H9 (cell line): ENCODE results near the gene DHCR7. TPM values are rescaled to one million over a fixed set of nuclear protein-coding genes. Genes with fewer than 3 reads are reported as not detected.

Experiments
- DNase-seq: peaks from one replicate; pipeline ENCODE4 v3.0.0-alpha.2; 2017
- H2AFZ ChIP-seq: one replicate; pipeline ENCODE4 v1.6.1; 2013; ENCODE audit warnings: mild to moderate bottlenecking, low read length, control low read depth, moderate library complexity
- H2AK5ac ChIP-seq: 2 replicates; pipeline ENCODE4 v1.6.1; 2013; ENCODE audit warnings: low read length, control low read depth, mixed read lengths; ENCODE audit not compliant: insufficient read length
- H2BK120ac ChIP-seq: one replicate; pipeline ENCODE4 v1.6.1; 2013; ENCODE audit warnings: low read depth, mild to moderate bottlenecking, low read length, control low read depth, inconsistent platforms; ENCODE audit not compliant: poor library complexity, severe bottlenecking
- H2BK12ac ChIP-seq: 2 replicates; pipeline ENCODE4 v1.6.1; 2013; ENCODE audit warnings: low read length, control low read depth, mixed read lengths, low read depth; ENCODE audit not compliant: insufficient read length
- H2BK15ac ChIP-seq: 2 replicates; pipeline ENCODE4 v1.6.1; 2013; ENCODE audit warnings: low read depth, low read length, control low read depth
- H2BK20ac ChIP-seq: one replicate; pipeline ENCODE4 v1.6.1; 2013; ENCODE audit warnings: low read depth, mild to moderate bottlenecking, low read length, control low read depth, inconsistent platforms; ENCODE audit not compliant: poor library complexity, severe bottlenecking
- H2BK5ac ChIP-seq: 2 replicates; pipeline ENCODE4 v1.6.1; 2013; ENCODE audit warnings: low read length, control low read depth, mixed read lengths; ENCODE audit not compliant: insufficient read length
- H3K14ac ChIP-seq: 2 replicates; pipeline ENCODE4 v1.6.1; 2013; ENCODE audit warnings: low read length, control low read depth; ENCODE audit not compliant: insufficient read depth
- H3K18ac ChIP-seq: 2 replicates; pipeline ENCODE4 v1.6.1; 2013; ENCODE audit warnings: low read depth, mild to moderate bottlenecking, mixed read lengths, low read length, control low read depth; ENCODE audit not compliant: insufficient read length
- H3K23ac ChIP-seq: 2 replicates; pipeline ENCODE4 v1.6.1; 2013; ENCODE audit warnings: low read length, control low read depth, mixed read lengths, low read depth; ENCODE audit not compliant: insufficient read length
- H3K23me2 ChIP-seq: 2 replicates; pipeline ENCODE4 v1.6.1; 2013; ENCODE audit warnings: low read depth, mild to moderate bottlenecking, mixed read lengths, low read length, control low read depth; ENCODE audit not compliant: insufficient read length, poor library complexity, severe bottlenecking
- H3K27ac ChIP-seq: 2 replicates; pipeline ENCODE4 v1.5.1; 2013; ENCODE audit warnings: low read length, control low read depth, mixed read lengths, low read depth; ENCODE audit not compliant: insufficient read length
- H3K27me3 ChIP-seq: 2 replicates; pipeline ENCODE4 v1.6.1; 2013; ENCODE audit warnings: low read length, control low read depth, inconsistent platforms; ENCODE audit not compliant: insufficient read depth
- H3K4ac ChIP-seq: 2 replicates; pipeline ENCODE4 v1.6.1; 2013; ENCODE audit warnings: low read depth, mild to moderate bottlenecking, control low read depth, inconsistent platforms, low read length, moderate library complexity
- H3K4me1 ChIP-seq: 2 replicates; pipeline ENCODE4 v1.6.1; 2013; ENCODE audit warnings: low read length, control low read depth, inconsistent platforms; ENCODE audit not compliant: insufficient read depth
- H3K4me2 ChIP-seq: 2 replicates; pipeline ENCODE4 v1.6.1; 2013; ENCODE audit warnings: low read length, control low read depth, mixed read lengths; ENCODE audit not compliant: insufficient read length, insufficient read depth
- H3K56ac ChIP-seq: 2 replicates; pipeline ENCODE4 v1.6.1; 2013; ENCODE audit warnings: low read depth, mild to moderate bottlenecking, mixed read lengths, low read length, control low read depth; ENCODE audit not compliant: insufficient read length
- H3K79me1 ChIP-seq: 2 replicates; pipeline ENCODE4 v1.6.1; 2013; ENCODE audit warnings: low read depth, mild to moderate bottlenecking, moderate library complexity, low read length, control low read depth, inconsistent platforms; ENCODE audit not compliant: insufficient read depth, poor library complexity, severe bottlenecking
- H3K79me2 ChIP-seq: 2 replicates; pipeline ENCODE4 v1.6.1; 2013; ENCODE audit warnings: low read length, control low read depth, inconsistent platforms; ENCODE audit not compliant: insufficient read depth
- H3K9ac ChIP-seq: 2 replicates; pipeline ENCODE4 v1.6.1; 2013; ENCODE audit warnings: low read length, control low read depth, mixed read lengths; ENCODE audit not compliant: insufficient read length; ENCODE audit errors: extremely low read depth
- H3K9me3 ChIP-seq: one replicate; pipeline ENCODE4 v1.6.1; 2013; ENCODE audit warnings: low read depth, low read length, inconsistent platforms; ENCODE audit not compliant: control insufficient read depth
- H3T11ph ChIP-seq: one replicate; pipeline ENCODE4 v1.6.1; 2013; ENCODE audit warnings: mild to moderate bottlenecking, low read length, control low read depth, inconsistent platforms
- H4K20me1 ChIP-seq: one replicate; pipeline ENCODE4 v1.6.1; 2013; ENCODE audit not compliant: control insufficient read depth, insufficient read length, insufficient read depth
- H4K5ac ChIP-seq: 2 replicates; pipeline ENCODE4 v1.6.1; 2013; ENCODE audit warnings: low read depth, mild to moderate bottlenecking, mixed read lengths, low read length, control low read depth; ENCODE audit not compliant: insufficient read length
- H4K8ac ChIP-seq: replicated peaks from 2 replicates; pipeline ENCODE4 v1.6.1; 2013; ENCODE audit warnings: low read length, control low read depth, mixed read lengths, low read depth; ENCODE audit not compliant: insufficient read length
- H4K91ac ChIP-seq: 2 replicates; pipeline ENCODE4 v1.6.1; 2013; ENCODE audit warnings: low read depth, mild to moderate bottlenecking, moderate library complexity, mixed read lengths, low read length, control low read depth; ENCODE audit not compliant: insufficient read length
- H3K27ac Mint-ChIP-seq, 3 experiments: 2 replicates in 2 of 3; 3 replicates in 1 of 3; pipeline ENCODE4 v1.8.0; 2020 to 2021; ENCODE audit warnings: mixed read lengths in 3 of 3, mild to moderate bottlenecking in 1 of 3, moderate library complexity in 1 of 3
- H3K27me3 Mint-ChIP-seq: 2 replicates; pipeline ENCODE4 v1.8.0; 2021; ENCODE audit warnings: low read depth, mild to moderate bottlenecking, moderate library complexity, mixed read lengths
- H3K36me3 Mint-ChIP-seq, 3 experiments: 2 replicates in 2 of 3; 3 replicates in 1 of 3; pipeline ENCODE4 v1.8.0; 2020 to 2021; ENCODE audit warnings: low read depth in 3 of 3, mixed read lengths in 3 of 3; ENCODE audit not compliant: insufficient read depth in 1 of 3
- H3K4me1 Mint-ChIP-seq, 2 experiments: 2 replicates each; pipeline ENCODE4 v1.8.0; 2020; ENCODE audit warnings: mixed read lengths in 2 of 2
- H3K4me3 Mint-ChIP-seq, 2 experiments: 2 replicates in 1 of 2; 3 replicates in 1 of 2; pipeline ENCODE4 v1.8.0; 2020 to 2021; ENCODE audit warnings: mild to moderate bottlenecking in 2 of 2, mixed read lengths in 2 of 2, moderate library complexity in 1 of 2
- H3K9me3 Mint-ChIP-seq, 2 experiments: 2 replicates in 1 of 2; 3 replicates in 1 of 2; pipeline ENCODE4 v1.8.0; 2020; ENCODE audit warnings: mild to moderate bottlenecking in 2 of 2, mixed read lengths in 2 of 2, moderate library complexity in 1 of 2
- WGBS: extraction: QIAGEN DNeasy Blood & Tissue Kit; methylation state at CpG from one replicate; pipeline ENCODE4 v1.1.7; 2013; ENCODE audit warnings: missing lambda C conversion rate, low lambda C conversion rate, mixed read lengths; ENCODE audit not compliant: insufficient read length; ENCODE audit errors: extremely low coverage; 5-methylcytosine and 5-hydroxymethylcytosine counted together
- total RNA-seq: library from RNA; stranded (reverse); gene quantifications from 2 replicates; pipeline ENCODE4 v1.2.1, GENCODE V29; 2021
- TF ChIP-seq, protein P1 (sequence below): fragments of 200-600 bp; sonication (generic); conservative IDR thresholded peaks from 3 replicates; pipeline ENCODE4 v1.8.0; 2021; ENCODE audit warnings: antibody characterized with exemption, mild to moderate bottlenecking

Gene DHCR7
- total RNA-seq, 1 experiment from 2014 or later = 124 TPM

DNA sequence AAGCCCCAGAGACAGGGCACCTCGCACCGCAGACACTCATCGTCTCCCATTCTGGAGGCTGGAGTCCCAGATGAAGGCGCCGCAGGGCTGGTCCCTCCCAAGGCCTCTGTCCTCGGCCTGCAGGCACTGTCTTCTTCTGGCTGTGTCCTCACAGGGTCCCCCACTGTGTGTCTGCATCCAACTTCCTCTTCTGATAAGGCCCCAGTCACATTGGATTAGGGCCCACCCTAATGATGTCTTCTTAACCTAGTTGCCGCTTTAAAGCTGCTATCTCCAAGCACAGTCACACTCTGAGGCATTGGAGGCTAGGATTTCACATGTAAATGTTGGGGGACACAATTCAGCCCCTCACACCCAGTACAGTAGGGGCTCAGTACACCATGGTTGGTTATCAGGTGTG lies 48.9 kb downstream of the DHCR7 start:
- peak overlapping the region in 1 of 3 experiments; percentile 70; a peak in 1 of 7 replicates for H3K27ac Mint-ChIP-seq
- no peak overlapping the region for H3K4me3 Mint-ChIP-seq
- H3K27me3 ChIP-seq = no peaks in the 10 kb centered on the region
- no peaks in the 10 kb centered on the region for H3K79me2 ChIP-seq
- no peak overlapping the region for H2BK12ac ChIP-seq
- no peak overlapping the region for H4K91ac ChIP-seq
- no peak overlapping the region for H2AK5ac ChIP-seq
- no peak overlapping the region for H2BK5ac ChIP-seq
- no peaks in the 10 kb centered on the region for H3K9me3 ChIP-seq
- H4K5ac ChIP-seq = no peak overlapping the region
- no peak overlapping the region for H3T11ph ChIP-seq
- no peaks in the 10 kb centered on the region for H4K20me1 ChIP-seq
- no peak overlapping the region for H3K56ac ChIP-seq
- no peak overlapping the region for H3K14ac ChIP-seq
- H3K9ac ChIP-seq = no peak overlapping the region
- no peak overlapping the region for H2AFZ ChIP-seq
- 0 out of 7 replicates have a peak, but pooled peaks cover 0 to 3% (median 0%) of the 10 kb centered on the region in 3 experiments for H3K36me3 Mint-ChIP-seq
- H3K4me2 ChIP-seq = no peak overlapping the region
- no peak for DNase-seq
- H3K27ac ChIP-seq = no peak overlapping the region
- H4K8ac ChIP-seq = no peak overlapping the region
- H3K79me1 ChIP-seq = no peaks in the 10 kb centered on the region
- H3K23ac ChIP-seq = no peak overlapping the region
- no peak overlapping the region for H2BK20ac ChIP-seq
- H3K4me1 ChIP-seq = no peaks in the 10 kb centered on the region
- no peak overlapping the region for H3K4ac ChIP-seq
- peaks cover 16% of the 10 kb centered on the region for H3K27me3 Mint-ChIP-seq
- no CpG with 5 or more reads among the region's 7 CpGs for WGBS
- no peak overlapping the region for H2BK15ac ChIP-seq
- peaks cover 9 to 11% of the 10 kb centered on the region in 2 experiments for H3K9me3 Mint-ChIP-seq
- peaks cover 0 to 4% of the 10 kb centered on the region in 2 experiments; a peak in 1 of 4 replicates for H3K4me1 Mint-ChIP-seq
- H2BK120ac ChIP-seq = no peak overlapping the region
- H3K23me2 ChIP-seq = no peaks in the 10 kb centered on the region
- H3K18ac ChIP-seq = no peak overlapping the region
- TF ChIP-seq, protein P1, sequence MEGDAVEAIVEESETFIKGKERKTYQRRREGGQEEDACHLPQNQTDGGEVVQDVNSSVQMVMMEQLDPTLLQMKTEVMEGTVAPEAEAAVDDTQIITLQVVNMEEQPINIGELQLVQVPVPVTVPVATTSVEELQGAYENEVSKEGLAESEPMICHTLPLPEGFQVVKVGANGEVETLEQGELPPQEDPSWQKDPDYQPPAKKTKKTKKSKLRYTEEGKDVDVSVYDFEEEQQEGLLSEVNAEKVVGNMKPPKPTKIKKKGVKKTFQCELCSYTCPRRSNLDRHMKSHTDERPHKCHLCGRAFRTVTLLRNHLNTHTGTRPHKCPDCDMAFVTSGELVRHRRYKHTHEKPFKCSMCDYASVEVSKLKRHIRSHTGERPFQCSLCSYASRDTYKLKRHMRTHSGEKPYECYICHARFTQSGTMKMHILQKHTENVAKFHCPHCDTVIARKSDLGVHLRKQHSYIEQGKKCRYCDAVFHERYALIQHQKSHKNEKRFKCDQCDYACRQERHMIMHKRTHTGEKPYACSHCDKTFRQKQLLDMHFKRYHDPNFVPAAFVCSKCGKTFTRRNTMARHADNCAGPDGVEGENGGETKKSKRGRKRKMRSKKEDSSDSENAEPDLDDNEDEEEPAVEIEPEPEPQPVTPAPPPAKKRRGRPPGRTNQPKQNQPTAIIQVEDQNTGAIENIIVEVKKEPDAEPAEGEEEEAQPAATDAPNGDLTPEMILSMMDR = no peak
